Gastrocnemius medialis (tissue), 4 donors: Measurements from ENCODE around the gene ALKBH7. TPM values are rescaled to one million over a fixed set of nuclear protein-coding genes. Genes with fewer than 3 reads are reported as not detected.

Experiments
- ATAC-seq, 2 donors: fragments of 150-250 bp; one replicate each; pipeline ENCODE4 v1.9.1; 2016
- DNase-seq, 2 donors: peaks; one replicate each; pipeline ENCODE4 v3.0.0-alpha.2; 2019
- H3K27ac ChIP-seq, 4 donors: fragments of 200-600 bp; sonication (generic); 1 replicate in 1 of 4; 2 replicates in 3 of 4; pipeline ENCODE4 v1.5.1; 2016 to 2018; ENCODE audit warnings: mild to moderate bottlenecking in 2 of 4, moderate library complexity in 1 of 4
- H3K27me3 ChIP-seq, 3 donors: fragments of 200-600 bp; sonication (generic) in 2 of 3; 1 replicate in 1 of 3; 2 replicates in 2 of 3; pipeline versions ENCODE4 v1.5.1 to v1.6.0; 2016 to 2019; ENCODE audit warnings: mild to moderate bottlenecking in 1 of 3, moderate library complexity in 1 of 3
- H3K36me3 ChIP-seq, 2 donors: fragments of 200-600 bp; sonication (generic) in 1 of 2; one replicate each; pipeline ENCODE4 v1.5.1; 2017 to 2018
- H3K4me1 ChIP-seq, 2 donors: fragments of 200-600 bp; sonication (generic) in 1 of 2; one replicate each; pipeline ENCODE4 v1.5.1; 2016 to 2017; ENCODE audit warnings: mild to moderate bottlenecking in 2 of 2
- H3K4me3 ChIP-seq, 4 donors: fragments of 200-600 bp; sonication (generic) in 3 of 4; 1 replicate in 1 of 4; 2 replicates in 3 of 4; pipeline ENCODE4 v1.5.1; 2016 to 2019; ENCODE audit warnings: mild to moderate bottlenecking in 2 of 4
- H3K9me3 ChIP-seq, 3 donors: fragments of 200-600 bp; sonication (generic) in 2 of 3; 1 replicate in 1 of 3; 2 replicates in 2 of 3; pipeline ENCODE4 v1.5.1; 2016 to 2019
- CTCF ChIP-seq, 5 experiments: fragments of 450-650 bp in 3 of 5; fragments of 200-600 bp in 2 of 5; sonication (generic) in 2 of 5; IDR thresholded peaks in 4 of 5; conservative IDR thresholded peaks in 1 of 5; 1 replicate in 4 of 5; 2 replicates in 1 of 5; pipeline ENCODE4 v1.5.1; 2016 to 2019; ENCODE audit warnings: antibody characterized with exemption in 5 of 5, mild to moderate bottlenecking in 3 of 5, moderate library complexity in 3 of 5
- POLR2A ChIP-seq, 2 donors: fragments of 450-650 bp; IDR thresholded peaks; one replicate each; pipeline ENCODE4 v1.6.1; 2017; ENCODE audit warnings: antibody characterized with exemption in 2 of 2, mild to moderate bottlenecking in 2 of 2, moderate library complexity in 2 of 2
- in situ Hi-C, 4 donors: fragments of 200-750 bp; cut with MboI; loops; one replicate each; pipeline versions ENCODE4 v1.15.0 to v1.8.0; 2017; ENCODE audit warnings: low sequenced_read_pairs in 4 of 4
- intact Hi-C: fragments of 100-400 bp; cut with DNase I; formaldehyde crosslinking; loops from one replicate; pipeline ENCODE4 v1.15.1; 2023; ENCODE audit warnings: low total_unique reads
- total RNA-seq, 4 donors: library from RNA; depleted of rRNA; stranded (reverse); fragments of >200 nt; gene quantifications; one replicate each; pipeline versions ENCODE4 v1.1.0 to v1.2.3, GENCODE V29; 2016

The ALKBH7 gene
- total RNA-seq, 4 donors from 2014 or later, result 42.2 to 112 (median 90.4) TPM

- no peaks in the 10 kb centered on the region for H3K9me3 ChIP-seq
- intact Hi-C loops, result no loop called here
- in situ Hi-C loops, result no loop called here
- no peak for DNase-seq
- H3K4me3 ChIP-seq, result no peak overlapping the region
- H3K27ac ChIP-seq, result no peak overlapping the region
- H3K4me1 ChIP-seq, result no peaks in the 10 kb centered on the region
- no peak for TF ChIP-seq CTCF (IDR thresholded peaks at IDR 0.05 in 4 of 5, conservative IDR thresholded peaks at IDR 0.05 in 1 of 5)
- no peak for TF ChIP-seq POLR2A (IDR thresholded peaks at IDR 0.05)
- no peak for ATAC-seq
- H3K27me3 ChIP-seq, result no peaks in the 10 kb centered on the region
- H3K36me3 ChIP-seq, result peaks cover 0 to 33% of the 10 kb centered on the region in 2 donors
Measured at GRCh38 chr19:6412061-6412446, 39.5 kb downstream of the ALKBH7 start.

- H3K36me3 ChIP-seq, result peaks cover 0 to 38% of the 10 kb centered on the region in 2 donors
- H3K27me3 ChIP-seq, result no peaks in the 10 kb centered on the region
- intact Hi-C loops (no loop called here), in situ Hi-C loops (no loop called here)
- DNase-seq (no peak), ATAC-seq (no peak)
- H3K4me1 ChIP-seq, result no peaks in the 10 kb centered on the region
- H3K9me3 ChIP-seq, result no peaks in the 10 kb centered on the region
- TF ChIP-seq CTCF (IDR thresholded peaks at IDR 0.05 in 4 of 5, conservative IDR thresholded peaks at IDR 0.05 in 1 of 5) (peak in 3 of 5 experiments; percentile 24 to 42 (median 41)), POLR2A (IDR thresholded peaks at IDR 0.05) (no peak)
- no peak overlapping the region for H3K4me3 ChIP-seq
- H3K27ac ChIP-seq, result no peak overlapping the region
Measured at GRCh38 chr19:6412447-6413091, 40.0 kb downstream of the ALKBH7 start.

GRCh38 chr19:6413291-6413690 is 40.7 kb downstream of the ALKBH7 start:
- in situ Hi-C loops, result no loop called here

GRCh38 chr19:6413721-6414643 is 41.4 kb downstream of the ALKBH7 start:
- Histone ChIP-seq H3K9me3 (no peaks in the 10 kb centered on the region), H3K36me3 (peaks cover 0 to 52% of the 10 kb centered on the region in 2 donors), H3K4me1 (no peaks in the 10 kb centered on the region), H3K27me3 (no peaks in the 10 kb centered on the region), H3K4me3 (no peak overlapping the region), H3K27ac (no peak overlapping the region)
- TF ChIP-seq CTCF (IDR thresholded peaks at IDR 0.05 in 4 of 5, conservative IDR thresholded peaks at IDR 0.05 in 1 of 5) (no peak), POLR2A (IDR thresholded peaks at IDR 0.05) (no peak)
- no peak for DNase-seq
- ATAC-seq, result no peak
- intact Hi-C loops (no loop called here), in situ Hi-C loops (no loop called here)

More at GRCh38 chr19:6413291-6413690, 40.7 kb downstream of the ALKBH7 start:
- Histone ChIP-seq H3K4me3 (no peak overlapping the region), H3K27ac (no peak overlapping the region), H3K36me3 (peaks cover 0 to 45% of the 10 kb centered on the region in 2 donors), H3K4me1 (no peaks in the 10 kb centered on the region), H3K27me3 (no peaks in the 10 kb centered on the region), H3K9me3 (no peaks in the 10 kb centered on the region)
- TF ChIP-seq POLR2A (IDR thresholded peaks at IDR 0.05) (no peak), CTCF (IDR thresholded peaks at IDR 0.05 in 4 of 5, conservative IDR thresholded peaks at IDR 0.05 in 1 of 5) (no peak)
- intact Hi-C loops, result no loop called here
- ATAC-seq (no peak), DNase-seq (no peak)
